ENCODE results near the gene GRPEL1. TPM values are rescaled to one million over a fixed set of nuclear protein-coding genes. Genes with fewer than 3 reads are reported as not detected.

Gene GRPEL1
- total and polyA plus RNA-seq, 2 of the 8 experiments (the other 6 are each of a cell fraction or from before 2014, with no cell fraction given), result 13.5 to 39.9 TPM

DNA sequence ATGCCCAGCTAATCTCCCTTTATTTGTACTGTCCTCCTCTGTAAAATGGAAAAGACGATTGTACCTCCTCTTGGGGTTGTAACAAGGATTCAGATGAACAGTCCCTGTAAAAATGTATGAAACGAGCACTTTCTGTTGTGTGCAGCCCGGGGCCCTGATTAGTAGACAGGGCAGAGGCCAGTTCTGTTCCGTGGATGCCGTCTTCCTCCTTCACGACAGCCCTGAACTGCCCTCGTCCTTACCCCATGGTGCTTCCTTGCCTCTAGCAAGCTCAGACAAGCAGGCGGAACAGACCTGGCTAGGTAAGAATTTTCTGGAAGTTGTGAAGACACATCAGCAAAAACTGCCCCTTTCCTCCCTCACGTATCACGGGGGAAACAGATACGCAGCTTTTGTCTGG is 47.0 kb downstream of the GRPEL1 start:
- Histone ChIP-seq H3K23me2 (ENCODE audit: low read depth, low read length) (no peaks in the 10 kb centered on the region), H3K4ac (replicated peaks; ENCODE audit: insufficient read length, low read depth, low read length) (no peak overlapping the region), H4K8ac (ENCODE audit: extremely low read depth, insufficient read depth, low read length) (no peak overlapping the region), H2AK5ac (ENCODE audit: low read depth, low read length) (no peak overlapping the region), H2BK12ac (ENCODE audit: low read depth, low read length) (no peak overlapping the region), H3K79me2 (ENCODE audit: control insufficient read depth in 1 of 2, insufficient read depth in 2 of 2, low read length in 2 of 2) (no peaks in the 10 kb centered on the region), H3K9me3 (ENCODE audit: insufficient read depth in 2 of 2, low read depth in 1 of 2, low read length in 1 of 2) (no peaks in the 10 kb centered on the region), H4K5ac (ENCODE audit: insufficient read length, low read depth, low read length) (no peak overlapping the region), H3K27ac (ENCODE audit: low read depth, low read length) (no peak overlapping the region), H3K18ac (ENCODE audit: extremely low read depth, low read length) (no peak overlapping the region), H2BK15ac (ENCODE audit: low read length) (no peak overlapping the region), H3K4me1 (replicated peaks in 1 of 4; ENCODE audit: control insufficient read depth in 3 of 4, insufficient read depth in 4 of 4, low read length in 3 of 4) (no peaks in the 10 kb centered on the region; a peak in 1 of 7 replicates), H2AFZ (ENCODE audit: low read length) (no peak overlapping the region), H2BK20ac (ENCODE audit: low read length) (no peak overlapping the region), H3K36me3 (ENCODE audit: control insufficient read depth in 2 of 4, insufficient read depth in 4 of 4, low read length in 3 of 4) (peaks cover 0 to 22% (median 11%) of the 10 kb centered on the region in 4 experiments; a peak in 7 of 8 replicates), H3K27me3 (replicated peaks in 1 of 4; ENCODE audit: control insufficient read depth in 3 of 4, extremely low read depth in 1 of 4, insufficient read depth in 3 of 4, low read length in 3 of 4) (no peaks in the 10 kb centered on the region), H3K4me3 (ENCODE audit: extremely low read depth in 1 of 4, insufficient read depth in 2 of 4, low read depth in 3 of 4, low read length in 4 of 4) (no peak overlapping the region), H3K79me1 (ENCODE audit: low read depth, low read length) (peaks cover 4% of the 10 kb centered on the region), H3K56ac (replicated peaks; ENCODE audit: insufficient read length, low read depth, low read length) (no peak overlapping the region), H2BK120ac (replicated peaks; ENCODE audit: low read depth, low read length) (no peak overlapping the region), H4K91ac (replicated peaks; ENCODE audit: insufficient read length, low read length) (no peak overlapping the region), H3K23ac (ENCODE audit: insufficient read length) (no peak overlapping the region), H3K14ac (ENCODE audit: insufficient read length) (no peak overlapping the region), H2BK5ac (ENCODE audit: low read depth, low read length) (no peak overlapping the region), H3K9ac (replicated peaks in 1 of 4; ENCODE audit: extremely low read depth in 1 of 4, low read depth in 3 of 4, low read length in 3 of 4) (no peak overlapping the region), H4K20me1 (replicated peaks in 1 of 2; ENCODE audit: control insufficient read depth in 1 of 2, insufficient read depth in 2 of 2, low read length in 2 of 2) (peaks cover 6 to 21% of the 10 kb centered on the region in 2 experiments), H3K4me2 (ENCODE audit: insufficient read depth in 1 of 2, low read depth in 2 of 2, low read length in 2 of 2) (no peak overlapping the region)
- ChIA-PET CTCF (ENCODE audit: partially characterized antibody) (interaction anchor here (0.6 to 1.8 kb wide), 9 partner anchors 9 to 326 kb away, joined by 3 to 6 read pairs (median 3); no protein-coding TSS in a partner anchor), POLR2A (ENCODE audit: partially characterized antibody) (interaction anchor here (0.8 to 1.7 kb wide), 2 partner anchors 33 to 166 kb away, joined by 3 to 6 read pairs; no protein-coding TSS in a partner anchor)
- 89% methylated on average over 11 of the region's 11 CpGs; no CpG with 5 or more reads in 1 of the 2 experiments for WGBS, 2 experiments (ENCODE audit: extremely low coverage in 1 of 2, insufficient coverage in 1 of 2, insufficient read length in 1 of 2, insufficient replicate concordance in 2 of 2, low coverage in 1 of 2, low lambda C conversion rate in 2 of 2, missing lambda C conversion rate in 1 of 2)
- DNase-seq (ENCODE audit: low read depth in 1 of 2, low spot score in 2 of 2), result no peak
- TF ChIP-seq SUZ12 (IDR thresholded peaks at IDR 0.05; ENCODE audit: low read length) (no peak), CBX8 (IDR thresholded peaks at IDR 0.05; ENCODE audit: borderline replicate concordance, low read depth, low read length) (no peak), POLR2A (IDR thresholded peaks at IDR 0.05; ENCODE audit: control extremely low read depth in 1 of 2, low read depth in 2 of 2, low read length in 2 of 2) (no peak), RFX5 (IDR thresholded peaks at IDR 0.05; ENCODE audit: borderline replicate concordance, low read depth, low read length) (no peak), BRCA1 (IDR thresholded peaks at IDR 0.05; ENCODE audit: low read depth, low read length) (no peak), CHD2 (IDR thresholded peaks at IDR 0.05; ENCODE audit: low read length) (no peak), JUND (IDR thresholded peaks at IDR 0.05; ENCODE audit: low read length) (no peak), NANOG (IDR thresholded peaks at IDR 0.05; ENCODE audit: insufficient read depth, low read depth, low read length, poor library complexity, severe bottlenecking) (no peak), CREB1 (IDR thresholded peaks at IDR 0.05) (no peak), HDAC6 (IDR thresholded peaks at IDR 0.05; ENCODE audit: low read depth, low read length) (no peak), CHD1 (IDR thresholded peaks at IDR 0.05; ENCODE audit: low read depth, low read length) (no peak)
- TF ChIP-seq, protein P1, sequence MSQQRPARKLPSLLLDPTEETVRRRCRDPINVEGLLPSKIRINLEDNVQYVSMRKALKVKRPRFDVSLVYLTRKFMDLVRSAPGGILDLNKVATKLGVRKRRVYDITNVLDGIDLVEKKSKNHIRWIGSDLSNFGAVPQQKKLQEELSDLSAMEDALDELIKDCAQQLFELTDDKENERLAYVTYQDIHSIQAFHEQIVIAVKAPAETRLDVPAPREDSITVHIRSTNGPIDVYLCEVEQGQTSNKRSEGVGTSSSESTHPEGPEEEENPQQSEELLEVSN (IDR thresholded peaks at IDR 0.05), result no peak
- no peak for FAIRE-seq
